ENCODE measurements around the gene ERCC3. TPM values are rescaled to one million over a fixed set of nuclear protein-coding genes. Genes with fewer than 3 reads are reported as not detected.

Gene ERCC3
- total and polyA plus RNA-seq, 12 donors, result 15.8 to 27.4 (median 22.8) TPM

DNA sequence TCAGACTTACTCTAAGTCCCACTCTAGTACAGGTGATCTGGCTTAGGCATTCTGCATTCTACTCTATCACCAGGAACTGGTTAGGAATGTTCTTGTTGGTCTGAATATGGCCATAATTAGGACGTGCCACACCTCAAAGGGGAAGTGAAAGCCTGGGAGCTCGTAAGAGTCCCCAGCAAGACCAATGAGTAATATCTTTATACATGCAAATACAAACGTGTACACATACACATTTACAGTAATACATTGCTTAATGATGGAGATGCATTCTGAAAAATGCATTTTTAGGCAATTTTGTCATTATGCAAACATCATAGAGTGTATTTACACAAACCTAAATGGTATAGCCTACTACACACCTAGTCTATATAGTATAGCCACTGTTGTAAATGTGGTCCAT, 19.5 kb upstream of the ERCC3 start:
- TF ChIP-seq, protein P1, sequence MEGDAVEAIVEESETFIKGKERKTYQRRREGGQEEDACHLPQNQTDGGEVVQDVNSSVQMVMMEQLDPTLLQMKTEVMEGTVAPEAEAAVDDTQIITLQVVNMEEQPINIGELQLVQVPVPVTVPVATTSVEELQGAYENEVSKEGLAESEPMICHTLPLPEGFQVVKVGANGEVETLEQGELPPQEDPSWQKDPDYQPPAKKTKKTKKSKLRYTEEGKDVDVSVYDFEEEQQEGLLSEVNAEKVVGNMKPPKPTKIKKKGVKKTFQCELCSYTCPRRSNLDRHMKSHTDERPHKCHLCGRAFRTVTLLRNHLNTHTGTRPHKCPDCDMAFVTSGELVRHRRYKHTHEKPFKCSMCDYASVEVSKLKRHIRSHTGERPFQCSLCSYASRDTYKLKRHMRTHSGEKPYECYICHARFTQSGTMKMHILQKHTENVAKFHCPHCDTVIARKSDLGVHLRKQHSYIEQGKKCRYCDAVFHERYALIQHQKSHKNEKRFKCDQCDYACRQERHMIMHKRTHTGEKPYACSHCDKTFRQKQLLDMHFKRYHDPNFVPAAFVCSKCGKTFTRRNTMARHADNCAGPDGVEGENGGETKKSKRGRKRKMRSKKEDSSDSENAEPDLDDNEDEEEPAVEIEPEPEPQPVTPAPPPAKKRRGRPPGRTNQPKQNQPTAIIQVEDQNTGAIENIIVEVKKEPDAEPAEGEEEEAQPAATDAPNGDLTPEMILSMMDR (IDR thresholded peaks at IDR 0.05), result no peak
- H3K4me3 ChIP-seq, result no peak overlapping the region
- ATAC-seq (no peak), DNase-seq (no peak)
- intact Hi-C loops (cut with DNase I), result no loop called here
- H3K4me1 ChIP-seq, result peaks cover 0 to 5% (median 0%) of the 10 kb centered on the region in 9 donors
- H3K27me3 ChIP-seq, result no peaks in the 10 kb centered on the region
- WGBS, 2 donors, result 82 to 85% methylated on average over 3 of the region's 3 CpGs
- H3K27ac ChIP-seq, result no peak overlapping the region
- peaks cover 0 to 100% (median 64%) of the 10 kb centered on the region in 9 donors for H3K36me3 ChIP-seq
- H3K9me3 ChIP-seq, result no peaks in the 10 kb centered on the region

DNA sequence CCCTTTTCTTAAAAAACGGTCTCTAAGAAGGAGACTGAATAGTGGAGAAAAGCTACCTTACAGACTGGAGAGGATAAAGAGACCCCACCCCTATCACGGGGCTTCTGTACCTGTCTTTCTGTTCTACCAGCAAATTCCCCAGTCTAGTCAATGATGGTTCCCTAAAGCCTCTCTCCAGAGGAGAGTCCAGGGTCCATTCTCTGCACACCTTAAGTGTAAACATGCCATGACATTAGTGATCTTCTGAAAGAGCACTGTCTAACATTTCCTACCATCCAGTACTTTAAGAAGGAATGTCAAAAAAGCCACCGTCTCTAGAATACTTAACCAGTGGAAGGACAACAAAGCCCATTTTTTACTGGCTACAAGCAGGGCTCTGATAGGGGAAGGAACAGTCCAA, 17.0 kb upstream of the ERCC3 start:
- intact Hi-C loops (cut with DNase I), result no loop called here
- TF ChIP-seq, protein P1 (IDR thresholded peaks at IDR 0.05), result no peak
- DNase-seq, result no peak
- Histone ChIP-seq H3K4me3 (no peak overlapping the region), H3K27me3 (no peaks in the 10 kb centered on the region), H3K4me1 (peaks cover 0 to 5% (median 0%) of the 10 kb centered on the region in 9 donors), H3K27ac (no peak overlapping the region), H3K9me3 (no peaks in the 10 kb centered on the region), H3K36me3 (peaks cover 0 to 100% (median 57%) of the 10 kb centered on the region in 9 donors)
- ATAC-seq, result no peak
- 92 to 93% methylated on average over 3 of the region's 3 CpGs for WGBS, 2 donors

DNA sequence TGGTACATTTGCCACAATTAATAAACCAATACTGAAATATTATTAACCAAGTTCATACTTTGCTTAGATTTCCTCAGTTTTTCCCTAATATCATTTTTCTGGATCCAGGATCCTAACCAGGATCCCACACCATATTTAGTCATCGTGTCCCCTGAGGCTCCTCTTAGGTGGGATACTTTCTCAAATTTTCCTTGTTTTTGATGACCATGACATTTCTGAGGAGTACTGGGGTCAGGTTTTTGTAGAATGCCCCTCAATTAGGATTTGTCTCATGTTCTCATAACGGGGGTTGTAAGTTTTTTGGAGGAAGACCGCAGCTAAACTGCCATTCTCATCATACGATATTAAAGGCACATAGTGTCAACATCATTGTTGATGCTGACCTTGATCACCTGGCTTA, 15.5 kb upstream of the ERCC3 start:
- ATAC-seq (no peak), DNase-seq (no peak)
- Histone ChIP-seq H3K4me3 (no peak overlapping the region), H3K27me3 (no peaks in the 10 kb centered on the region), H3K36me3 (peaks cover 0 to 100% (median 42%) of the 10 kb centered on the region in 9 donors), H3K9me3 (no peaks in the 10 kb centered on the region), H3K27ac (no peak overlapping the region), H3K4me1 (peaks cover 0 to 5% (median 0%) of the 10 kb centered on the region in 9 donors)
- TF ChIP-seq, protein P1 (IDR thresholded peaks at IDR 0.05), result no peak
- WGBS, 2 donors, result 92 to 94% methylated on average over 4 of the region's 4 CpGs
- intact Hi-C loops (cut with DNase I), result no loop called here

DNA sequence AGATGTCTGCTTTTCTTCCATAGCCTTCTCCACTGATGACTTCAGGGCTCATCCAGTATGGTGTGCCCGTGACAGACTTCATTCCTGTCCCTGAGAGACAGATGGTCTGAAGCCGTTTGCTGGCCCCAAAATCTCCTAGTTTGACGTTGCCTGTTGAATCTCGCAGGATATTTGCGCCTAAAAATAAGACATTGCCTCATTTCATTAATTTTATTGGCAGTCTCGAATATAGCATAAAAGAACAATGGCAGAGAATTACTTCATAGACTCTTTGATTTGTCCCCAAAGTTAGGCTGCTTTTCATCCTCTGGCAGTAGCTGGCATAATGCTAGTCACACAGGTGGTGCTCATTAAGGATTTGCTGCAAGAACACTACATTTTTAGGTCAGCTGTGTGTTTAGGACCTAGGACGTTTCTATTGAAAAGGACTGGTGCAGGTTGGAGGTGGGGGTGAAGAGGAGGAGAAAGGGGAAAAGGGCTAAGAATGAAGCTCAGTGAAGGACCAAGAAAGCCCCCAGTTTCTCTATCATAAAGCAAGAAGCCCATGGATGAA, 14.7 kb upstream of the ERCC3 start:
- DNase-seq, result no peak
- no peak for ATAC-seq
- Histone ChIP-seq H3K4me1 (peaks cover 0 to 1% (median 0%) of the 10 kb centered on the region in 9 donors), H3K9me3 (no peaks in the 10 kb centered on the region), H3K36me3 (peaks cover 0 to 100% (median 34%) of the 10 kb centered on the region in 9 donors), H3K4me3 (no peak overlapping the region), H3K27me3 (no peaks in the 10 kb centered on the region), H3K27ac (no peak overlapping the region)
- 89 to 91% methylated on average over 7 of the region's 7 CpGs for WGBS, 2 donors
- TF ChIP-seq, protein P1 (IDR thresholded peaks at IDR 0.05), result no peak
- intact Hi-C loops (cut with DNase I), result no loop called here

Measured in heart right ventricle (tissue), 16 donors.